ENCODE measurements around the gene FAM3D.
"Not testable (repeated sequence)": the region's sequence is repeated elsewhere in the genome, so short reads cannot be mapped to it uniquely, and the experiment has no call there.

The FAM3D gene

GRCh38 chr3:58706395-58707167, 40.0 kb upstream of the FAM3D start:
- TF ChIP-seq CTCF (IDR thresholded peaks at IDR 0.05; ENCODE audit: control insufficient read depth, extremely low read depth, insufficient read depth) = no peak
- no peak for DNase-seq (ENCODE audit: low read depth)
- H3K4me3 ChIP-seq (ENCODE audit: low read depth, low read length) = no peak overlapping the region

- no peak for DNase-seq (ENCODE audit: low read depth)
- no peak for TF ChIP-seq CTCF (IDR thresholded peaks at IDR 0.05; ENCODE audit: control insufficient read depth, extremely low read depth, insufficient read depth)
- no peak overlapping the region for H3K4me3 ChIP-seq (ENCODE audit: low read depth, low read length)
Observed at GRCh38 chr3:58704745-58705144, 38.2 kb upstream of the FAM3D start.

DNA sequence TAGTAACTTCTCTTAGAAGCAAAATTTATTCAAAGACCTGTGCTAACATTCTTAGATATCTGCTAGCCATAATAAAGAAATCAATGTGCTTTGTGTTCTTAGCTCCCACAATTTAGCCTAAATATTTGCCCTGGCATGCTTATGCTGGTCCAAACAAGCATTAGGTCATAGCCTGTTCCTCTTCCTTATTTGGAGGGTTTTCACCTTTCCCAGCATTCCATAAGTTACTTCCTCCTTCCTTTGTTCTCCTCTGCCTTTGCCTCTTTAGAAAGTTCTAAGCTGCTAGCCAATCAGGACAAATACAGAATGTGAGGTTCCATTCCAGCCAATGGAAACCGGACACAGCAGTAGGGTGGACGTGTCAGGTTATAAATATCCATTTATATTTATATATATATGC, 37.7 kb upstream of the FAM3D start:
- not testable (repeated sequence) for H3K4me3 ChIP-seq (ENCODE audit: low read depth, low read length)
- peak; percentile 56 for DNase-seq (ENCODE audit: low read depth)

- TF ChIP-seq CTCF (IDR thresholded peaks at IDR 0.05; ENCODE audit: control insufficient read depth, extremely low read depth, insufficient read depth) = no peak
- H3K4me3 ChIP-seq (ENCODE audit: low read depth, low read length) = no peak overlapping the region
- DNase-seq (ENCODE audit: low read depth) = no peak
Observed at GRCh38 chr3:58698246-58698645, 31.7 kb upstream of the FAM3D start.

DNA sequence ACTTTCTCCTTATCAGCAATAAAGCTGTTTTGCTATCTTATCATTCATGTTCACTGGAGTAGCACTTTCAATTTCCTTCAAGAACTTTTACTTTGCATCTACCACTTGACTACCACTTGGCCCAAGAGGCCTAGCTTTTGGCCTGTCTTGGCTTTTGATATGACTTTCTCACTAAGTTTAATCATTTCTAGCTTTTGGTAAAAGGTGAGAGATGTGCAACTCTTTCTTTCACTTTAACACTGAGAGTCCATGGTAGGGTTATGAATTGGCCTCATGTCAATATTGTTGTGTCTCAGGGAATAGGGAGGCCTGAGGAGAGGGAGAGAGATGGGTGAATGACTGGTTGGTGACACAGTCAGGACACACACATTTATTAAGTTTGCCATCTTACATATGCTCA, 31.0 kb upstream of the FAM3D start:
- DNase-seq (ENCODE audit: low read depth) = no peak
- H3K4me3 ChIP-seq (ENCODE audit: low read depth, low read length) = no peak overlapping the region
- TF ChIP-seq CTCF (IDR thresholded peaks at IDR 0.05; ENCODE audit: control insufficient read depth, extremely low read depth, insufficient read depth) = no peak

- H3K4me3 ChIP-seq (ENCODE audit: low read depth, low read length); DNase-seq (ENCODE audit: low read depth): not testable (repeated sequence)
Observed at GRCh38 chr3:58696813-58697212, 30.2 kb upstream of the FAM3D start.

GRCh38 chr3:58696093-58696492, 29.5 kb upstream of the FAM3D start:
- DNase-seq (ENCODE audit: low read depth) = no peak
- no peak for TF ChIP-seq CTCF (IDR thresholded peaks at IDR 0.05; ENCODE audit: control insufficient read depth, extremely low read depth, insufficient read depth)
- no peak overlapping the region for H3K4me3 ChIP-seq (ENCODE audit: low read depth, low read length)

GRCh38 chr3:58695284-58695683, 28.7 kb upstream of the FAM3D start:
- DNase-seq (ENCODE audit: low read depth); H3K4me3 ChIP-seq (ENCODE audit: low read depth, low read length): not testable (repeated sequence)
